Adipocyte (in vitro differentiated cells): ENCODE data around the gene CCSER2.
"Not testable (repeated sequence)": the region's sequence is repeated elsewhere in the genome, so short reads cannot be mapped to it uniquely, and the experiment has no call there.

ENCODE experiments used
- DNase-seq: peaks from one replicate; pipeline ENCODE4 v3.0.0-alpha.2; 2015; ENCODE audit warnings: low read depth
- H3K27me3 ChIP-seq: replicated peaks from 2 replicates; pipeline ENCODE4 v1.7.0; 2013; ENCODE audit warnings: mild to moderate bottlenecking, low read length, moderate library complexity; ENCODE audit not compliant: control insufficient read depth, insufficient read depth
- H3K36me3 ChIP-seq: 2 replicates; pipeline ENCODE4 v1.7.0; 2013; ENCODE audit warnings: low read length, mild to moderate bottlenecking, moderate library complexity; ENCODE audit not compliant: control insufficient read depth, insufficient read depth, severe bottlenecking
- H3K4me1 ChIP-seq: 2 replicates; pipeline ENCODE4 v1.7.0; 2013; ENCODE audit warnings: mild to moderate bottlenecking, low read length, moderate library complexity; ENCODE audit not compliant: control insufficient read depth, insufficient read depth
- H3K4me3 ChIP-seq: 2 replicates; pipeline ENCODE4 v1.7.0; 2013; ENCODE audit warnings: mild to moderate bottlenecking, low read length, moderate library complexity
- H3K9ac ChIP-seq: 2 replicates; pipeline ENCODE4 v1.7.0; 2013; ENCODE audit warnings: mild to moderate bottlenecking, low read length, moderate library complexity
- H3K9me3 ChIP-seq: 2 replicates; pipeline ENCODE4 v1.7.0; 2013; ENCODE audit warnings: mild to moderate bottlenecking, low read length, moderate library complexity; ENCODE audit not compliant: control insufficient read depth

The CCSER2 gene

GRCh38 chr10:84398696-84399095 is 70.3 kb downstream of the CCSER2 start:
- H3K9ac ChIP-seq: no peak overlapping the region
- no peaks in the 10 kb centered on the region for H3K27me3 ChIP-seq
- no peak overlapping the region for H3K4me3 ChIP-seq
- no peaks in the 10 kb centered on the region for H3K9me3 ChIP-seq
- DNase-seq: no peak
- H3K36me3 ChIP-seq: no peaks in the 10 kb centered on the region
- H3K4me1 ChIP-seq: peaks cover 6% of the 10 kb centered on the region

GRCh38 chr10:84401854-84402611 is 73.6 kb downstream of the CCSER2 start:
- no peaks in the 10 kb centered on the region for H3K27me3 ChIP-seq
- H3K4me1 ChIP-seq: peaks cover 6% of the 10 kb centered on the region
- no peak overlapping the region for H3K4me3 ChIP-seq
- no peaks in the 10 kb centered on the region for H3K9me3 ChIP-seq
- H3K36me3 ChIP-seq: no peaks in the 10 kb centered on the region
- no peak overlapping the region for H3K9ac ChIP-seq
- DNase-seq: no peak

- Histone ChIP-seq H3K9me3 (no peaks in the 10 kb centered on the region), H3K4me3 (no peak overlapping the region), H3K27me3 (no peaks in the 10 kb centered on the region), H3K4me1 (peaks cover 6% of the 10 kb centered on the region), H3K36me3 (no peaks in the 10 kb centered on the region), H3K9ac (no peak overlapping the region)
- DNase-seq: no peak
Observed at GRCh38 chr10:84404783-84405182, 76.4 kb downstream of the CCSER2 start.

GRCh38 chr10:84405662-84406061 is 77.3 kb downstream of the CCSER2 start:
- Histone ChIP-seq H3K4me3 (no peak overlapping the region), H3K9me3 (no peaks in the 10 kb centered on the region), H3K27me3 (no peaks in the 10 kb centered on the region), H3K36me3 (no peaks in the 10 kb centered on the region), H3K4me1 (peaks cover 6% of the 10 kb centered on the region), H3K9ac (no peak overlapping the region)
- no peak for DNase-seq

- peaks cover 3% of the 10 kb centered on the region for H3K9me3 ChIP-seq
- no peak overlapping the region for H3K4me3 ChIP-seq
- H3K27me3 ChIP-seq: no peaks in the 10 kb centered on the region
- DNase-seq: no peak
- no peaks in the 10 kb centered on the region for H3K36me3 ChIP-seq
- H3K9ac ChIP-seq: no peak overlapping the region
- peaks cover 5% of the 10 kb centered on the region for H3K4me1 ChIP-seq
Observed at GRCh38 chr10:84406561-84406960, 78.2 kb downstream of the CCSER2 start.

GRCh38 chr10:84407388-84408049 is 79.1 kb downstream of the CCSER2 start:
- DNase-seq: no peak
- Histone ChIP-seq H3K9ac (no peak overlapping the region), H3K27me3 (no peaks in the 10 kb centered on the region), H3K9me3 (peaks cover 12% of the 10 kb centered on the region), H3K4me3 (no peak overlapping the region), H3K4me1 (no peaks in the 10 kb centered on the region), H3K36me3 (no peaks in the 10 kb centered on the region)

- no peaks in the 10 kb centered on the region for H3K27me3 ChIP-seq
- peaks cover 3% of the 10 kb centered on the region for H3K4me1 ChIP-seq
- H3K9me3 ChIP-seq: peaks cover 34% of the 10 kb centered on the region
- no peak for DNase-seq
- H3K36me3 ChIP-seq: peaks cover 7% of the 10 kb centered on the region
- H3K4me3 ChIP-seq: no peak overlapping the region
- H3K9ac ChIP-seq: no peak overlapping the region
Observed at GRCh38 chr10:84412482-84412881, 84.1 kb downstream of the CCSER2 start.

GRCh38 chr10:84414110-84414509 is 85.7 kb downstream of the CCSER2 start:
- H3K9ac ChIP-seq, DNase-seq, H3K4me3 ChIP-seq, H3K4me1 ChIP-seq, H3K27me3 ChIP-seq: not testable (repeated sequence)
- H3K36me3 ChIP-seq: peaks cover 16% of the 10 kb centered on the region
- H3K9me3 ChIP-seq: peaks cover 34% of the 10 kb centered on the region

GRCh38 chr10:84415539-84416244 is 87.3 kb downstream of the CCSER2 start:
- Histone ChIP-seq H3K4me1 (peaks cover 3% of the 10 kb centered on the region), H3K27me3 (no peaks in the 10 kb centered on the region), H3K36me3 (peaks cover 24% of the 10 kb centered on the region), H3K4me3 (no peak overlapping the region), H3K9ac (no peak overlapping the region), H3K9me3 (peaks cover 34% of the 10 kb centered on the region)
- DNase-seq: no peak

GRCh38 chr10:84416245-84416555 is 87.8 kb downstream of the CCSER2 start:
- H3K9me3 ChIP-seq: peaks cover 34% of the 10 kb centered on the region
- no peak overlapping the region for H3K4me3 ChIP-seq
- peaks cover 24% of the 10 kb centered on the region for H3K36me3 ChIP-seq
- peaks cover 3% of the 10 kb centered on the region for H3K4me1 ChIP-seq
- no peak for DNase-seq
- H3K9ac ChIP-seq: no peak overlapping the region
- no peaks in the 10 kb centered on the region for H3K27me3 ChIP-seq

- Histone ChIP-seq H3K9me3 (no peaks in the 10 kb centered on the region), H3K9ac (no peak overlapping the region), H3K36me3 (peaks cover 25% of the 10 kb centered on the region), H3K27me3 (no peaks in the 10 kb centered on the region), H3K4me3 (no peak overlapping the region), H3K4me1 (peaks cover 25% of the 10 kb centered on the region)
- DNase-seq: peak; percentile 20
Observed at GRCh38 chr10:84423719-84424118, 95.3 kb downstream of the CCSER2 start.
